Measurements from ENCODE around the gene NME9. TPM values are rescaled to one million over a fixed set of nuclear protein-coding genes. Genes with fewer than 3 reads are reported as not detected.

The NME9 gene
- total and polyA plus RNA-seq, 10 of the 15 experiments (the other 5 are each of a cell fraction or from before 2014, with no cell fraction given), result 0.09 to 0.68 (median 0.22) TPM; not detected in 6

GRCh38 chr3:138378990-138379389 lies 49.3 kb upstream of the NME9 start (continued):
- TF ChIP-seq SREBF1 (IDR thresholded peaks at IDR 0.05; ENCODE audit: low read length) (no peak), REST (IDR thresholded peaks at IDR 0.05; ENCODE audit: low read depth, low read length) (no peak), TAF1 (IDR thresholded peaks at IDR 0.05; ENCODE audit: borderline replicate concordance, low read depth, low read length) (no peak), IKZF1 (conservative IDR thresholded peaks at IDR 0.05) (no peak), RAD21 (IDR thresholded peaks at IDR 0.05; ENCODE audit: insufficient read depth, low read depth, low read length) (no peak), CBX5 (IDR thresholded peaks at IDR 0.05; ENCODE audit: low read depth) (no peak), ZNF622 (IDR thresholded peaks at IDR 0.05) (no peak), NFYA (IDR thresholded peaks at IDR 0.05; ENCODE audit: borderline replicate concordance, low read depth, low read length) (no peak), JUNB (IDR thresholded peaks at IDR 0.05) (no peak), RFX5 (IDR thresholded peaks at IDR 0.05; ENCODE audit: low read depth, low read length) (no peak)
- TF ChIP-seq, protein P1, sequence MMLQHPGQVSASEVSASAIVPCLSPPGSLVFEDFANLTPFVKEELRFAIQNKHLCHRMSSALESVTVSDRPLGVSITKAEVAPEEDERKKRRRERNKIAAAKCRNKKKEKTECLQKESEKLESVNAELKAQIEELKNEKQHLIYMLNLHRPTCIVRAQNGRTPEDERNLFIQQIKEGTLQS (IDR thresholded peaks at IDR 0.05; ENCODE audit: borderline replicate concordance, extremely low read depth, low read depth, low read length), result no peak
- TF ChIP-seq, protein P2, sequence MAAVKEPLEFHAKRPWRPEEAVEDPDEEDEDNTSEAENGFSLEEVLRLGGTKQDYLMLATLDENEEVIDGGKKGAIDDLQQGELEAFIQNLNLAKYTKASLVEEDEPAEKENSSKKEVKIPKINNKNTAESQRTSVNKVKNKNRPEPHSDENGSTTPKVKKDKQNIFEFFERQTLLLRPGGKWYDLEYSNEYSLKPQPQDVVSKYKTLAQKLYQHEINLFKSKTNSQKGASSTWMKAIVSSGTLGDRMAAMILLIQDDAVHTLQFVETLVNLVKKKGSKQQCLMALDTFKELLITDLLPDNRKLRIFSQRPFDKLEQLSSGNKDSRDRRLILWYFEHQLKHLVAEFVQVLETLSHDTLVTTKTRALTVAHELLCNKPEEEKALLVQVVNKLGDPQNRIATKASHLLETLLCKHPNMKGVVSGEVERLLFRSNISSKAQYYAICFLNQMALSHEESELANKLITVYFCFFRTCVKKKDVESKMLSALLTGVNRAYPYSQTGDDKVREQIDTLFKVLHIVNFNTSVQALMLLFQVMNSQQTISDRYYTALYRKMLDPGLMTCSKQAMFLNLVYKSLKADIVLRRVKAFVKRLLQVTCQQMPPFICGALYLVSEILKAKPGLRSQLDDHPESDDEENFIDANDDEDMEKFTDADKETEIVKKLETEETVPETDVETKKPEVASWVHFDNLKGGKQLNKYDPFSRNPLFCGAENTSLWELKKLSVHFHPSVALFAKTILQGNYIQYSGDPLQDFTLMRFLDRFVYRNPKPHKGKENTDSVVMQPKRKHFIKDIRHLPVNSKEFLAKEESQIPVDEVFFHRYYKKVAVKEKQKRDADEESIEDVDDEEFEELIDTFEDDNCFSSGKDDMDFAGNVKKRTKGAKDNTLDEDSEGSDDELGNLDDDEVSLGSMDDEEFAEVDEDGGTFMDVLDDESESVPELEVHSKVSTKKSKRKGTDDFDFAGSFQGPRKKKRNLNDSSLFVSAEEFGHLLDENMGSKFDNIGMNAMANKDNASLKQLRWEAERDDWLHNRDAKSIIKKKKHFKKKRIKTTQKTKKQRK (IDR thresholded peaks at IDR 0.05; ENCODE audit: low read depth, low read length), result no peak

Measured in GM12878 (cell line).